ENCODE measurements around the gene NAT10.
"Not testable (repeated sequence)": the region's sequence is repeated elsewhere in the genome, so short reads cannot be mapped to it uniquely, and the experiment has no call there.

The NAT10 gene

DNA sequence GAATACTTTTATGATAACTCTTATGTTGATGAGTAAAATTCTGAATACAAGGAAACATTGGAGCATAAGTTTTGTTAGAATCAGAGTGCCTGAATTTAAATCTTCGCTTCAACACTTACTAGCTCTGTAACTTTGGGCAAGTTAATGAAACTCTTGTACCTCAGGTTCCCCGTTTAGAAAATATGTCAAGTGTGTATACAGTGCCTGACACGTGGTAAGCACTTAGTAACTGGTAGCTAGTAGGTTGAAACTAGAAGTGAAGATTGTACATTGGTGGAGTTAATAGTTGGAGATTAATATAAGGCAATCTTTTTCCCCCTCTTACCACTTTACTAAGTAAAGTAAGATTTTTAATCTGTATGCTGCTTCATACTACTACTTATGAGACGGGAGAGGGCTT is 24.8 kb upstream of the NAT10 start:
- DNase-seq (ENCODE audit: low spot score): no peak
- in situ Hi-C loops (cut with MboI; ENCODE audit: low pct_unique_long_range_greater_than_20kb, low sequenced_read_pairs, unreplicated experiment): no loop called here
- TF ChIP-seq, protein P1, sequence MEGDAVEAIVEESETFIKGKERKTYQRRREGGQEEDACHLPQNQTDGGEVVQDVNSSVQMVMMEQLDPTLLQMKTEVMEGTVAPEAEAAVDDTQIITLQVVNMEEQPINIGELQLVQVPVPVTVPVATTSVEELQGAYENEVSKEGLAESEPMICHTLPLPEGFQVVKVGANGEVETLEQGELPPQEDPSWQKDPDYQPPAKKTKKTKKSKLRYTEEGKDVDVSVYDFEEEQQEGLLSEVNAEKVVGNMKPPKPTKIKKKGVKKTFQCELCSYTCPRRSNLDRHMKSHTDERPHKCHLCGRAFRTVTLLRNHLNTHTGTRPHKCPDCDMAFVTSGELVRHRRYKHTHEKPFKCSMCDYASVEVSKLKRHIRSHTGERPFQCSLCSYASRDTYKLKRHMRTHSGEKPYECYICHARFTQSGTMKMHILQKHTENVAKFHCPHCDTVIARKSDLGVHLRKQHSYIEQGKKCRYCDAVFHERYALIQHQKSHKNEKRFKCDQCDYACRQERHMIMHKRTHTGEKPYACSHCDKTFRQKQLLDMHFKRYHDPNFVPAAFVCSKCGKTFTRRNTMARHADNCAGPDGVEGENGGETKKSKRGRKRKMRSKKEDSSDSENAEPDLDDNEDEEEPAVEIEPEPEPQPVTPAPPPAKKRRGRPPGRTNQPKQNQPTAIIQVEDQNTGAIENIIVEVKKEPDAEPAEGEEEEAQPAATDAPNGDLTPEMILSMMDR (IDR thresholded peaks at IDR 0.05; ENCODE audit: extremely low read depth, insufficient read depth, missing control alignments): no peak

DNA sequence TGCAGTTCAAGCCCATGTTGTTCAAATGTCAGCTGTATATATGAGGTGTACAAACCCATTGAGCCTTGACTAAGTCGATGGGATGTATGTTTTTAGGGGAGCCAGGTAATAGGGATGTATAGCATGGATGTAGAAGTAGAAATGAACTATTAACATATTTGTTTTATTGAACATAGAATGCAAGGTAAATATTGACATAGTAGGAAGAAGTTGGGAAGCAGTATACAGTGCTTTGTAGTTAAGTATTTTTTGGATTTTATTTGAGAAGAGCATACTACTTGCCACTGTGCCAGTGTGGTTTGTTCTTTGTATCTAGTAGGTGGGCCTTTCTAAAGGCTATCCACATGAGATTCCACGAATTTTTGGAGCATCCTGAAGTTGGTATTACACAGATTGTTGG is 20.8 kb upstream of the NAT10 start:
- TF ChIP-seq, protein P1 (IDR thresholded peaks at IDR 0.05; ENCODE audit: extremely low read depth, insufficient read depth, missing control alignments): no peak
- DNase-seq (ENCODE audit: low spot score): no peak
- in situ Hi-C loops (cut with MboI; ENCODE audit: low pct_unique_long_range_greater_than_20kb, low sequenced_read_pairs, unreplicated experiment): no loop called here

DNA sequence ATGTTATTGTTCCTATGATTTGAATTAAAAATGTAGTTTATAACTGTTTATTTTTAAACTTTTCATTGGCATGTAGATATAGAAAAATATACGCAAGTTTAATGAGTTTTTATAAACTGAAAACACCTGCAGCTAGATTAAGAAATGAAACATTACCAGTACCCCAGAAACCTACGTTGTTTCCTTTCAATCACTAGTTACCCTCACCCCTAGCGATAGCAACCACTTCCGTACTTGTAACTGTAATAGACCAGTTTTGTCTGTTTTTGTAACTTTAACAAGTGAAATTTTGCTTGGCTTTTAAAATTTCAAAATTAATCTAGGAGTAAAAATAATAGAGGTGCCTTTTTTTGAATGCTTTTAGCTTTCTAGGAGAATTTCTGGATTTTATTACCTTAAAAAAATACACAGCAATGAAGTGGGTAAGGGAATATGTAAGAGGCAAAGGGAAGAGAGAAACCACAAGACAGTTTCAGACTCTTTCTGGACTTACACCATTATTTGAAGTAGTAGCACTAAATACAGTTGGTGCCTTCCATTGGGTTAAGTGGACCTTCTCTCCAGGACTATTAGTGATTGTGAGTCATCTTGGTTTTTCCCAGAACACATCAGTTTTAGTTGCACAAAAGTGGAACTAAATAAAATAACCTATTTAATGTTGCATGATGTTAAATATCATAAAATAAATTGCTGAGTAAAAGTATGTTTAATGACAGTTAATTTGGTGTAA is 18.7 kb upstream of the NAT10 start:
- no peak for DNase-seq (ENCODE audit: low spot score)
- TF ChIP-seq, protein P1 (IDR thresholded peaks at IDR 0.05; ENCODE audit: extremely low read depth, insufficient read depth, missing control alignments): no peak
- in situ Hi-C loops (cut with MboI; ENCODE audit: low pct_unique_long_range_greater_than_20kb, low sequenced_read_pairs, unreplicated experiment): no loop called here

DNA sequence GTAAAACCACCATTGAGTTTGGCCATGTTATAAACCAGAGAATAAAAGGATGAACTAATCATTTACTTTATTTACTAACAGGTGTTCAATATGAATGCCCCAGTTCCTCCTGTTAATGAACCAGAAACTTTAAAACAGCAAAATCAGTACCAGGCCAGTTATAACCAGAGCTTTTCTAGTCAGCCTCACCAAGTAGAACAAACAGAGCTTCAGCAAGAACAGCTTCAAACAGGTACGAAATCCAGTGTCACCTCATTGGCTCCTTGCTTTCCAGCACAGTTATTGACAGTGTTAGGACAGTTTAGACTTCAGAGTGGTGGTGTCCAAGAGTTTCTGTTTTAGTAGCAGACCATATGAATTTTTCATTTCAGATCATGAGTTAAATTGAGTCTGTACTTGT is 13.6 kb upstream of the NAT10 start:
- TF ChIP-seq, protein P1 (IDR thresholded peaks at IDR 0.05; ENCODE audit: extremely low read depth, insufficient read depth, missing control alignments): no peak
- in situ Hi-C loops (cut with MboI; ENCODE audit: low pct_unique_long_range_greater_than_20kb, low sequenced_read_pairs, unreplicated experiment): no loop called here
- no peak for DNase-seq (ENCODE audit: low spot score)

DNA sequence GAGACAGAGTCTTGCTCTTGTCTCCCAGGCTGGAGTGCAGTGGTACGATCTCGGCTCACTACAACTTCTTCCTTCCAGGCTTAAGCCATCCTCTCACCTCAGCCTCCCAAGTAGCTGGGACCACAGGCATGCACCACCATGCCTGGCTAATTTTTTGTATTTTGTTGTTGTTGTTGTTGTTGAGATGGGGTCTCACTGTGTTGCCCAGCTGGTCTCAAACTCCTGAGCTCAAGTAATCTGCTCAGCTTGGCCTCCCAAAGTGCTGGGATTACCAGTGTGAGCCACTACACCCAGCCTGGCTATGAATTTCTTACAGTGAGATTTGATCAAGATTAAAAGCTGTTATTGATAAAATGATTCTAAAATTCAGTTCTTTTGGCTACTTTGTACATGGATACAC is 10.5 kb upstream of the NAT10 start:
- in situ Hi-C loops (cut with MboI; ENCODE audit: low pct_unique_long_range_greater_than_20kb, low sequenced_read_pairs, unreplicated experiment); DNase-seq (ENCODE audit: low spot score): not testable (repeated sequence)

DNA sequence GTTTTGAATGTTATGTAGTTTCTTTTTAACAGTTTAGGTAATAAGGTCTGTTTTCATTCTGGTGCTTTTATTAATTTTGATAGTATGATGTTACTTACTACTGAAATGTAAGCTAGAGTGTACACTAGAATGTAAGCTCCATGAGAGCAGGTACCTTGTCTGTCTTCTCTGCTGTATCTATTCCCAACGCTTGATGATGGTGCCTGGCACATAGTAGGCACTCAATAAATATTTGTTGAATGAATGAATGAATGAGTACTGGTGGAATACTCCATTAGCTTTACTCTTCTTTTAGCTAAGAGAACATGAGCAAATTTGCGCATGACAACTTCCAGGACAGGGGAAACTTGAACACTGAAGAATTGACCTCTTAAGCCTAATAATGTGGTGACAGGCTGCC is 6.6 kb upstream of the NAT10 start:
- no peak for DNase-seq (ENCODE audit: low spot score)
- in situ Hi-C loops (cut with MboI; ENCODE audit: low pct_unique_long_range_greater_than_20kb, low sequenced_read_pairs, unreplicated experiment): no loop called here
- TF ChIP-seq, protein P1 (IDR thresholded peaks at IDR 0.05; ENCODE audit: extremely low read depth, insufficient read depth, missing control alignments): no peak

DNA sequence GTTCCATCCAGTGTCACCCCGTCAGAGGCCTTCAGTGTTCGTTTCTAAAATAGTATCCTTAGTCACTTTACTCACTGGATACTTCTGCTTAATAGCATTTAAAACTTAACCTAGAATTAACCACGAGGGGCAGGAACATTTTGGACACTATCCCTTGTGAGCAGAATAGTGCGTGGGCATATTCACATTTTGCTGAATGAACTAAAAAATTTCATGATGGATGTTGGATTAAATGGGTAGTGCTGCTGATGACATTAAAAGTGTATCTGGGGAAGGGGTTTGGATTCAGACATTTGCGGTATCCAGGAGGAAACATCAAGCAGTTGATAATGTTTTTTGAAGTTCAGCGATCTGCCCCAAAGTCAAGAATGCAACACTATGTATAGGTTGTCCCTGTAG is 750 bp upstream of the NAT10 start:
- no peak for DNase-seq (ENCODE audit: low spot score)
- TF ChIP-seq, protein P1 (IDR thresholded peaks at IDR 0.05; ENCODE audit: extremely low read depth, insufficient read depth, missing control alignments): no peak
- in situ Hi-C loops (cut with MboI; ENCODE audit: low pct_unique_long_range_greater_than_20kb, low sequenced_read_pairs, unreplicated experiment): no loop called here

Measured in GM13977 (cell line).